DMS153 (cell line): ENCODE results near the gene PCSK9.
"Not testable (repeated sequence)": the region's sequence is repeated elsewhere in the genome, so short reads cannot be mapped to it uniquely, and the experiment has no call there.

Experiments
- DNase-seq: peaks from one replicate; lab custom pipeline; 2025; lab: John Stamatoyannopoulos, UW

Gene PCSK9

DNA sequence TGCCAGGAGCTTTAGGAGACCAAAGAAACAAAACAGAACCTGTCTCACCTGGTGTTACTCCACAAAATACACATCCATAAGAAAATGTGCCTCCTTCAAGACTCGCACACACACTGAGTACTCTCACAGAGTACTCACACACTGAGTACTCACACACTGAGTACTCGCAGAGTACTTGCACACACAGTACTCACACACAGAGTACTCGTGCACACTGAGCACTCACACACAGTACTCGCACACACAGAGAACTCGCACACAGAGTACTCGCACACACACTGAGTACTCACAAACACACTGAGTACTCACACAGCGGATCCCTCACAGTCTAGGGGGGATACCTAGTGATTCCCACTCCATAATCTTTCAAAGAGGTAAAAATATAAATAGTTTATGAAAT lies 40.3 kb downstream of the PCSK9 start:
- DNase-seq = no peak

DNA sequence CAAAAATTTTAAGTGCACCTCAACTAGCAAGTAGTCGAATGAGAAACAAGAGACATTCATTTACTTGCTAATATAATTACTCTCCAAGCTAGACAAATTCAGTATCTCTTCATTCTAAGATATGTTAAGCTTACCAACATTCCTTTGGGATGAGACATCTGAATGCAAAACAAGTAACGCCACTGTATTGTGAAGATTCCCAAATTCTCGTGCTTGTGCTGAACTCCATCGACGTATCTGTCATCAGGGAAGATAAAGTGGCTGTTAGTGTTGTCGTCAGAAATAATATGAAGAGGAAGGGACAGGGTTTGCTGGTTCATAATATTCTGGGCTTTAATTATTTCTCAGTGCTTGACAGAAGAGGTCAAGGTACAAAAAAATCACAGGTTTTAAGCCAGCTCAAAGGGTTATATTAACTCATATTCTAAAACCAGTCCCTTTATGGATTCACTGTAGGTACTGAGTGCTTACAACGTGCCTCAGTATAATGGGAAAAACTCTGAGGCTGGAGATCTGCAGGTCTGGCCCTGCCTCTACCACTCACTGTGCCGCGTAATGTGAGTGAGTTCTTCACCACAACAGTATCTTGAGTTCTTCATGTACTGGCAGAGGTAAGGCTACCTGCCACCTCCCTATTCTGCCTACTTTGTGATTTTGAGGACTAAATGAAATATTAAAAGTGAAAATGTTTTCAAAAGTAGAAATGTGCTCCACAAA lies 42.0 kb downstream of the PCSK9 start:
- DNase-seq = no peak

DNA sequence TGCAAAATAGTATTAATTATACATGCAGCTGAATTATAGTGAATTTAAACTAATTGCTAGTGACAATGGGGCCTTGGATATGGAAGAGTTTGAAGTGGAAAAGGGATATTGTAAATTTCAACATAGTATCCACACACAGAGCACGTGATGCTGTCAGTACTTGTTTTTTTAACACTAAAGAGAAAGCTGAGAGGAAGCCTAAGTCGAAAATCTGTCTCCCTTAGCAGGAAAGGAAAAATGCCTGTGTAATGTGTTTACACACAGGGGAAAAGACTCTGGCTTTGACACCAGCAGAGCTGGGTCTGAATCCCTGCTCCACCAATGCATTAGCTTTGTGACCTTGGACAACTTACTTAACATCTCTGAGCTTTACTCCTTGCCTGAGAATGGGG lies 42.6 kb downstream of the PCSK9 start:
- DNase-seq = no peak

DNA sequence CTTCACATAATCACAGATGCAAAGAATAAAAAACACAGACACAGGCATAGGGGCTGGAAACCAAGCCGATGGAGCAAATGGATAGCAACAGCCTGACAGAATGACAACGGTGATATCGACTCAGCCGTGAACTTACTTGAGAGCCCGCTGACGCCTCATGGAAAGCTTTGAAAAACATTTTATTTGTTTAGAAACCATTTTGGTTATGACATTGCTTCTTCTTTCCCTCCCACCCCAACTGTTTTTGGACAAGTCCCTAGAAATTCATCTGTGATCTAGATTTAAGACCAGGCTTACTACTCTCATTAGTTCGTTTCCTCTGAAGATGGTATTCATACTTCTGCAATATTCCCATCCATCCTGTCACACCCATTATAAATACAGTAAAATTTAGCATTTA lies 44.9 kb downstream of the PCSK9 start:
- DNase-seq = no peak

DNA sequence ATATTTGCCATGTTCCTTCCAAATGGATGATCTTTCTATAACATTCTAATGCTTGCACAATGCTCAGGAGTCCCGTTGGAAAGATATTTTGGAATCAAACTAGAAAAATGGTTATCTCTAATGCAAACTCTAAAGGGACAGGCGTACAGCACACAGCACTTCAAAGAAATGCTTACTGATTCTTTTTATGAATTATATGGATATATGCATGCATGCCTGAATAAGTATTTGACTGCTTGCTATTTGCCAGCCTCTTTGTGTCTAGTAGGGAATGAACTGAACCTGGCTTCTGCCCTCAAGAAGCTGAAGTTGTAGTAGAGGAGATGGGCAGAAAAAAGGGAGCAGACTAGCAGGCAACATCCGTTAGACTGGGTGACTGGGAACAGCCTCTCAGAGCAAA lies 48.1 kb downstream of the PCSK9 start:
- DNase-seq = no peak

DNA sequence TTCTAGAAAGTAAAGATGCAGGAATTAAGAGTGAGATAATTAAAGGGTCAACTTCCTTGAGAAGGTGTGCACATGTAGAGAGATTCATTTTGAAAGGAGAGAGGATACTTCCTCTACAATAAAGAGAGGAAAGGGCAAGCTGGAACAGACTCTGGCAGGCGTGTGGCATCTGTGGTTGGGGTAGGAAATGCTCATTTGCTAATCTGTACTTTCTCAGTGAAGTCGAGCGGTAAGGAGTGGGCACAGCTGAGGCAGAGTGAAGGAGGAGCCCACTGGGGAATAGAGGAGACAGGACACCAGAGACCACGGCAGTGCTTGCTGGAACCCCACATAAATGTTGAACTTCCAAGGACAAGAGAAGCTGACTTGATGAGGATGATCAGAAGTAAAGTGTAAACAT lies 49.1 kb downstream of the PCSK9 start:
- DNase-seq = no peak

DNA sequence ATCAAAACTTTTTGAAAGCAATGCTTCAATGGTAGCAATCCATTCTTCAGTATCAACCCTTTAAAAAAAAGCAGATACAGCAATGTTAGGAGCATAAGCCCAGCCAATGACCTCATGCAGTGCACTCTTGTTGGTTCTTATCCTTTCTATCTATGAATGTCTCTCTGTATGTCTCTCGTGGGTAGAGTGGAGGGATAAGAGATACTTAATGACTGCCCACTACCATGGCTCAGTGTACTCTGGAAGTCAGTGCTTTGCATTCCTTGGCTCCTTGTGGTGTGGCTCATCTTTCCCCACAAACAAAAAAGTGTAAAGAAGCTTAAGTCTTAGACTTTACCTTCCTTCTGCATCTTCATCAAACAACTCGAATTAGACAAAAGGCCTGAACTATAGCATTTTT lies 50.3 kb downstream of the PCSK9 start:
- no peak for DNase-seq

DNA sequence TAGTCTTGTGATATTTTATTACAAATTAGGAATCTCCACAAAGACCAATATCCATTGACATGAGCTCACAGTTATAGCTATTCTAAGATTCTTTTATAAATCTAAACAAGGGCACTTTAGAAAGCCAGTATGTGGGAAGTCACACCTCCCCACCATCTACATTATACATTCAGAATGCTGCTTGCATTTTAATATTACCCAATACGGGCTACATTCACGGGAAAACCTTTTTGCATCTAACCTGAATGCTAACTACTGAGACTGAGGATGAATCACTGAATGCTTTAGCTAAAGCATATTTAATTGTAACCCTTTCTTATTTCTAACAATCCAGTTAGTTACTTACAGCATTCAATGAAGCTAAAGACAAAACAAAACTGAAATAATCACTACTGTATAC lies 53.1 kb downstream of the PCSK9 start:
- no peak for DNase-seq

DNA sequence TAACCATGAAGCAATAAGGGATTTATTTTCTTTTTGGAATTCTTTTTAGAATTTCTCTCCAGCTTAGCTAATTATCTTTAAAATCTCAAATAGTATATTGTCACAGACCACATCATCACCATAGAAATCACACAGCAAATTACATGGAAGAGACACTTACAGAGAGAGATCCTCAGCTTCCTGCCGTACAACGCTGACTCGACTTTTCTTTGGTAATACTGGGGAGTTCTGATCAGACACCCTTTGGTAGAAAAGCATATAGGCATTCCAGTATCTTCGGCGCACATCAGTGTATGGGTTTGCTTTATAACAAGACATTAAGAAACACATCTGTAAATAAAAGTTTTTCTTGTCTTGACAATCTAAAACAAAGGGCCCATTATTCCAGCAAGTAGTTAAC lies 55.7 kb downstream of the PCSK9 start:
- DNase-seq = no peak

DNA sequence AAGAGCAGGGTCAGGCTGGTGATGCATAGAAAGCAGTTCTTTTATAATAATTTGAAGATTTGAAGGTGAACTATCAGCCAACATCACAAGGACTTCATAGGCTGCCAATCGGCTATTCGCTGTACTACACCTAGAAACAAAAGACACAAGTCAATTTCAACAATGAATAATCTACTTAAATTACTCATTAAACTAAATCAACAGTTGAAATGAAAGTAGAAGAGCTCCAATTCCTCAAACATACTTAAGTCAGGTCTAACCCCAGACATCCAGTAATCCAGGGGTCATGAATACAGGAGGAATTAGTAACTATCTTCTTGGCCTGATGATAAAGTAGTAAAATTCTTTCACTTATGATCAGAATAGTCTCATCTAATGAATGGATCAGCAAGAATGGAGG lies 64.5 kb downstream of the PCSK9 start:
- DNase-seq = no peak

DNA sequence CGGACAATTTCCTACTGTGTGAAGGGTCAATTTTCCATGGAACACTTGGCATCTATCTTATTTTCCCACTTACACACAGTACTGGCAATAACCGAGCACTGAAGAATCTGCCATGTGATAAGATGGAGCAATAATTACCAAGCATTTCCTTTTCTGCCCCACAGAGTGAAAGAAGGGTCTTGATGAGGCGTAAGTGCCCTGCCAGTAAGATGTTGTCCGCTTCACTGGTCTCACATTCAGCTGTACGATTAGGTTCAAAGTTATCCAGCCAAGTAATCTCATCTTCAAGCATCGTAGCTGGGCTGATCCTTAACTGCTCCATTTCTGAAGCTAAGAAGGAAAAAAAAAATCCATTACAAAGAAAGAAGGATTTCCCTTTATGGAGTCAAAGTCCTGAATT lies 67.8 kb downstream of the PCSK9 start:
- DNase-seq = no peak

DNA sequence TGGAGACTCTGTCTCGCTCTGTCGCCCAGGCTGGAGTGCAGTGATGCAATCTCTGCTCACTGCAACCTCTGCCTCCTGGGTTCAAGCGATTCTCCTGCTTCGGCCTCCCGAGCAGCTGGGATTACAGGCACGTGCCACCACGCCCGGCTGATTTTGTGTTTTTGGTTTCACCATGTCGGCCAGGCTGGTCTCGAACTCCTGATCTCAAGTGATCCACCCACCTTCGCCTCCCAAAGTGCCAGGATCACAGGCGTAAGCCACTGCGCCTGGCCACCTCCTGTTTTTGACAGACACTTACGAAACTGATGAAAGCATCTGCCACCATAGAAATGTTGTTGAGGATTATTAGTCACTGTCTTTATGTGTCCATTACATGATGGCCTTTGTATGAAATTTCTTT lies 69.7 kb downstream of the PCSK9 start:
- DNase-seq = not testable (repeated sequence)
